A673 (cell line): Measurements from ENCODE around the gene AR. TPM values are rescaled to one million over a fixed set of nuclear protein-coding genes. Genes with fewer than 3 reads are reported as not detected.

Experiments
- BruUV-seq: library from RNA; stranded (reverse); fragments of 400-500 nt; replicated peaks from 2 replicates; lab custom pipeline; 2021; lab: Mats Ljungman, UMichigan
- CTCF ChIA-PET: fragments of 300-600 bp; sonication (Branson Sonifier 250); formaldehyde crosslinking; loops from one replicate; lab custom pipeline; 2022; ENCODE audit warnings: antibody characterized with exemption; lab: Charles Lee
- POLR2A ChIA-PET: fragments of 300-600 bp; sonication (Branson Sonifier 250); formaldehyde crosslinking; loops from one replicate; lab custom pipeline; 2022; ENCODE audit warnings: antibody characterized with exemption; ENCODE audit not compliant: low non-redundant PET; lab: Charles Lee
- DNase-seq: peaks from one replicate; pipeline ENCODE4 v3.0.0-alpha.2; 2015; ENCODE audit warnings: low spot score
- H3K27ac ChIP-seq: fragments of 200-600 bp; sonication (generic); 2 replicates; pipeline ENCODE4 v1.5.1; 2016; ENCODE audit warnings: mixed run types, low read depth, mild to moderate bottlenecking, mixed read lengths, antibody characterized with exemption, low read length; ENCODE audit not compliant: poor library complexity, severe bottlenecking
- H3K27me3 ChIP-seq: fragments of 200-600 bp; sonication (generic); replicated peaks from 2 replicates; pipeline ENCODE4 v1.6.1; 2017; ENCODE audit warnings: mixed run types, low read depth, mild to moderate bottlenecking, mixed read lengths, antibody characterized with exemption, low read length; ENCODE audit not compliant: insufficient read depth, poor library complexity
- H3K36me3 ChIP-seq: fragments of 200-600 bp; sonication (generic); 2 replicates; pipeline ENCODE4 v1.6.1; 2016; ENCODE audit warnings: mixed run types, mild to moderate bottlenecking, mixed read lengths, antibody characterized with exemption, low read length; ENCODE audit not compliant: insufficient read depth, poor library complexity, severe bottlenecking
- H3K4me1 ChIP-seq: fragments of 200-600 bp; sonication (generic); 2 replicates; pipeline ENCODE4 v1.6.1; 2017; ENCODE audit warnings: mixed run types, mild to moderate bottlenecking, mixed read lengths, antibody characterized with exemption, low read length; ENCODE audit not compliant: insufficient read depth, poor library complexity, severe bottlenecking
- H3K4me3 ChIP-seq: fragments of 200-600 bp; sonication (generic); 2 replicates; pipeline ENCODE4 v1.5.1; 2016; ENCODE audit warnings: low read depth, mixed run types, mild to moderate bottlenecking, mixed read lengths, low read length; ENCODE audit not compliant: poor library complexity, severe bottlenecking
- H3K9me3 ChIP-seq: fragments of 200-600 bp; sonication (generic); 2 replicates; pipeline ENCODE4 v1.6.1; 2016; ENCODE audit warnings: mixed run types, low read depth, mild to moderate bottlenecking, mixed read lengths, antibody characterized with exemption, low read length; ENCODE audit not compliant: poor library complexity, severe bottlenecking
- EZH2 ChIP-seq: fragments of 200-600 bp; sonication (generic); IDR thresholded peaks from 2 replicates; pipeline ENCODE4 v1.6.1; 2017; ENCODE audit warnings: borderline replicate concordance, low read depth, mild to moderate bottlenecking, mixed read lengths, antibody characterized with exemption, low read length; ENCODE audit not compliant: poor library complexity, severe bottlenecking
- intact Hi-C: fragments of 100-400 bp; cut with micrococcal nuclease; formaldehyde crosslinking; loops from one replicate; pipeline ENCODE4 v1.10.0; 2022; ENCODE audit not compliant: unreplicated experiment
- total RNA-seq: library from RNA; stranded (reverse); gene quantifications from 2 replicates; pipeline ENCODE4 v1.2.3, GENCODE V29; 2021
- TF ChIP-seq, protein P1 (sequence below): fragments of 300-800, 200-600 bp; sonication (generic); conservative IDR thresholded peaks from 2 replicates; pipeline ENCODE4 v1.5.1; 2017; ENCODE audit warnings: low read depth, mild to moderate bottlenecking, antibody characterized with exemption, low read length, moderate library complexity, mixed read lengths

Gene AR
- total RNA-seq, 1 experiment from 2014 or later: 0.11 TPM

DNA sequence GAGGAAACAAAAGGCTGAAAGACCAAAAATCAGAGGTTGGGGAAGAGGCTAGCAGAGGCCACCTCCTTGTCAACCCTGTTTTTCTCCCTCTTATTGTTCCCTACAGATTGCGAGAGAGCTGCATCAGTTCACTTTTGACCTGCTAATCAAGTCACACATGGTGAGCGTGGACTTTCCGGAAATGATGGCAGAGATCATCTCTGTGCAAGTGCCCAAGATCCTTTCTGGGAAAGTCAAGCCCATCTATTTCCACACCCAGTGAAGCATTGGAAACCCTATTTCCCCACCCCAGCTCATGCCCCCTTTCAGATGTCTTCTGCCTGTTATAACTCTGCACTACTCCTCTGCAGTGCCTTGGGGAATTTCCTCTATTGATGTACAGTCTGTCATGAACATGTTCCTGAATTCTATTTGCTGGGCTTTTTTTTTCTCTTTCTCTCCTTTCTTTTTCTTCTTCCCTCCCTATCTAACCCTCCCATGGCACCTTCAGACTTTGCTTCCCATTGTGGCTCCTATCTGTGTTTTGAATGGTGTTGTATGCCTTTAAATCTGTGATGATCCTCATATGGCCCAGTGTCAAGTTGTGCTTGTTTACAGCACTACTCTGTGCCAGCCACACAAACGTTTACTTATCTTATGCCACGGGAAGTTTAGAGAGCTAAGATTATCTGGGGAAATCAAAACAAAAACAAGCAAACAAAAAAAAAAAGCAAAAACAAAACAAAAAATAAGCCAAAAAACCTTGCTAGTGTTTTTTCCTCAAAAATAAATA, 179.9 kb downstream of the AR start:
- no peak for TF ChIP-seq EZH2
- TF ChIP-seq, protein P1, sequence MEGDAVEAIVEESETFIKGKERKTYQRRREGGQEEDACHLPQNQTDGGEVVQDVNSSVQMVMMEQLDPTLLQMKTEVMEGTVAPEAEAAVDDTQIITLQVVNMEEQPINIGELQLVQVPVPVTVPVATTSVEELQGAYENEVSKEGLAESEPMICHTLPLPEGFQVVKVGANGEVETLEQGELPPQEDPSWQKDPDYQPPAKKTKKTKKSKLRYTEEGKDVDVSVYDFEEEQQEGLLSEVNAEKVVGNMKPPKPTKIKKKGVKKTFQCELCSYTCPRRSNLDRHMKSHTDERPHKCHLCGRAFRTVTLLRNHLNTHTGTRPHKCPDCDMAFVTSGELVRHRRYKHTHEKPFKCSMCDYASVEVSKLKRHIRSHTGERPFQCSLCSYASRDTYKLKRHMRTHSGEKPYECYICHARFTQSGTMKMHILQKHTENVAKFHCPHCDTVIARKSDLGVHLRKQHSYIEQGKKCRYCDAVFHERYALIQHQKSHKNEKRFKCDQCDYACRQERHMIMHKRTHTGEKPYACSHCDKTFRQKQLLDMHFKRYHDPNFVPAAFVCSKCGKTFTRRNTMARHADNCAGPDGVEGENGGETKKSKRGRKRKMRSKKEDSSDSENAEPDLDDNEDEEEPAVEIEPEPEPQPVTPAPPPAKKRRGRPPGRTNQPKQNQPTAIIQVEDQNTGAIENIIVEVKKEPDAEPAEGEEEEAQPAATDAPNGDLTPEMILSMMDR: no peak
- BruUV-seq: no TSS peak
- ChIA-PET POLR2A (no interaction called here), CTCF (no interaction called here)
- H3K4me1 ChIP-seq: no peaks in the 10 kb centered on the region
- H3K36me3 ChIP-seq: no peaks in the 10 kb centered on the region
- no peak overlapping the region for H3K4me3 ChIP-seq
- intact Hi-C loops: no loop called here
- no peak overlapping the region for H3K27ac ChIP-seq
- no peaks in the 10 kb centered on the region for H3K27me3 ChIP-seq
- no peak for DNase-seq
- no peaks in the 10 kb centered on the region for H3K9me3 ChIP-seq

DNA sequence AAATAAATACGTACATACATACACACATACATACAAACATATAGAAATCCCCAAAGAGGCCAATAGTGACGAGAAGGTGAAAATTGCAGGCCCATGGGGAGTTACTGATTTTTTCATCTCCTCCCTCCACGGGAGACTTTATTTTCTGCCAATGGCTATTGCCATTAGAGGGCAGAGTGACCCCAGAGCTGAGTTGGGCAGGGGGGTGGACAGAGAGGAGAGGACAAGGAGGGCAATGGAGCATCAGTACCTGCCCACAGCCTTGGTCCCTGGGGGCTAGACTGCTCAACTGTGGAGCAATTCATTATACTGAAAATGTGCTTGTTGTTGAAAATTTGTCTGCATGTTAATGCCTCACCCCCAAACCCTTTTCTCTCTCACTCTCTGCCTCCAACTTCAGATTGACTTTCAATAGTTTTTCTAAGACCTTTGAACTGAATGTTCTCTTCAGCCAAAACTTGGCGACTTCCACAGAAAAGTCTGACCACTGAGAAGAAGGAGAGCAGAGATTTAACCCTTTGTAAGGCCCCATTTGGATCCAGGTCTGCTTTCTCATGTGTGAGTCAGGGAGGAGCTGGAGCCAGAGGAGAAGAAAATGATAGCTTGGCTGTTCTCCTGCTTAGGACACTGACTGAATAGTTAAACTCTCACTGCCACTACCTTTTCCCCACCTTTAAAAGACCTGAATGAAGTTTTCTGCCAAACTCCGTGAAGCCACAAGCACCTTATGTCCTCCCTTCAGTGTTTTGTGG, 180.7 kb downstream of the AR start:
- ChIA-PET POLR2A (no interaction called here), CTCF (no interaction called here)
- no peak for DNase-seq
- Histone ChIP-seq H3K4me3 (no peak overlapping the region), H3K36me3 (no peaks in the 10 kb centered on the region), H3K27me3 (no peaks in the 10 kb centered on the region), H3K4me1 (no peaks in the 10 kb centered on the region), H3K27ac (no peak overlapping the region), H3K9me3 (no peaks in the 10 kb centered on the region)
- no peak for TF ChIP-seq EZH2
- TF ChIP-seq, protein P1: no peak
- intact Hi-C loops: no loop called here
- BruUV-seq: no TSS peak

DNA sequence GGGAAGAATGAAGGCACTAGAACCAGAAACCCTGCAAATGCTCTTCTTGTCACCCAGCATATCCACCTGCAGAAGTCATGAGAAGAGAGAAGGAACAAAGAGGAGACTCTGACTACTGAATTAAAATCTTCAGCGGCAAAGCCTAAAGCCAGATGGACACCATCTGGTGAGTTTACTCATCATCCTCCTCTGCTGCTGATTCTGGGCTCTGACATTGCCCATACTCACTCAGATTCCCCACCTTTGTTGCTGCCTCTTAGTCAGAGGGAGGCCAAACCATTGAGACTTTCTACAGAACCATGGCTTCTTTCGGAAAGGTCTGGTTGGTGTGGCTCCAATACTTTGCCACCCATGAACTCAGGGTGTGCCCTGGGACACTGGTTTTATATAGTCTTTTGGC, 181.7 kb downstream of the AR start:
- H3K27ac ChIP-seq: no peak overlapping the region
- BruUV-seq: no TSS peak
- ChIA-PET POLR2A (no interaction called here), CTCF (no interaction called here)
- TF ChIP-seq, protein P1: no peak
- TF ChIP-seq EZH2: no peak
- intact Hi-C loops: no loop called here
- no peaks in the 10 kb centered on the region for H3K27me3 ChIP-seq
- H3K4me1 ChIP-seq: no peaks in the 10 kb centered on the region
- no peak for DNase-seq
- H3K4me3 ChIP-seq: no peak overlapping the region
- H3K9me3 ChIP-seq: no peaks in the 10 kb centered on the region
- H3K36me3 ChIP-seq: no peaks in the 10 kb centered on the region
